NCI-H1048 (cell line): ENCODE measurements around the gene ROBO2.

Experiments
- DNase-seq: peaks from one replicate; lab custom pipeline; 2025; lab: John Stamatoyannopoulos, UW

The ROBO2 gene

GRCh38 chr3:77411334-77411733, 371.4 kb downstream of the ROBO2 start:
- no peak for DNase-seq

GRCh38 chr3:77412021-77412438, 372.1 kb downstream of the ROBO2 start:
- DNase-seq: no peak

GRCh38 chr3:77412584-77412983, 372.7 kb downstream of the ROBO2 start:
- DNase-seq: no peak

- no peak for DNase-seq
Measured at GRCh38 chr3:77414881-77415280, 375.0 kb downstream of the ROBO2 start.

GRCh38 chr3:77420336-77420735, 380.4 kb downstream of the ROBO2 start:
- DNase-seq: no peak

GRCh38 chr3:77421916-77422315, 382.0 kb downstream of the ROBO2 start:
- DNase-seq: no peak

- no peak for DNase-seq
Measured at GRCh38 chr3:77426531-77426930, 386.6 kb downstream of the ROBO2 start.

- DNase-seq: no peak
Measured at GRCh38 chr3:77427528-77427927, 387.6 kb downstream of the ROBO2 start.

- DNase-seq: no peak
Measured at GRCh38 chr3:77436908-77437307, 397.0 kb downstream of the ROBO2 start.

- DNase-seq: no peak
Measured at GRCh38 chr3:77446084-77446483, 406.2 kb downstream of the ROBO2 start.

- no peak for DNase-seq
Measured at GRCh38 chr3:77446761-77447160, 406.9 kb downstream of the ROBO2 start.

GRCh38 chr3:77449459-77450350, 409.8 kb downstream of the ROBO2 start:
- DNase-seq: no peak

GRCh38 chr3:77456431-77456830, 416.5 kb downstream of the ROBO2 start:
- no peak for DNase-seq

GRCh38 chr3:77456906-77457305, 417.0 kb downstream of the ROBO2 start:
- DNase-seq: no peak

GRCh38 chr3:77459926-77460325, 420.0 kb downstream of the ROBO2 start:
- no peak for DNase-seq

- DNase-seq: no peak
Measured at GRCh38 chr3:77460326-77460725, 420.4 kb downstream of the ROBO2 start.

GRCh38 chr3:77462951-77463350, 423.1 kb downstream of the ROBO2 start:
- DNase-seq: no peak

GRCh38 chr3:77464111-77464688, 424.3 kb downstream of the ROBO2 start:
- DNase-seq: no peak

- DNase-seq: no peak
Measured at GRCh38 chr3:77466562-77467115, 426.7 kb downstream of the ROBO2 start.

GRCh38 chr3:77467702-77468625, 428.1 kb downstream of the ROBO2 start:
- DNase-seq: no peak

- no peak for DNase-seq
Measured at GRCh38 chr3:77468626-77469020, 428.7 kb downstream of the ROBO2 start.

- DNase-seq: no peak
Measured at GRCh38 chr3:77475507-77475906, 435.6 kb downstream of the ROBO2 start.
